Neural crest cell (in vitro differentiated cells): Measurements from ENCODE around the gene MYOG. TPM values are rescaled to one million over a fixed set of nuclear protein-coding genes. Genes with fewer than 3 reads are reported as not detected.

Experiments used
- DNase-seq: peaks from one replicate; pipeline ENCODE4 v3.0.0; 2021; ENCODE audit warnings: low read depth, mixed read lengths, low spot score
- H3K27ac Mint-ChIP-seq: one replicate; pipeline ENCODE4 v1.8.0; 2021; ENCODE audit warnings: mild to moderate bottlenecking, mixed read lengths; ENCODE audit not compliant: unreplicated experiment
- H3K27me3 Mint-ChIP-seq: 2 replicates; pipeline ENCODE4 v1.8.0; 2021; ENCODE audit warnings: low read depth, mild to moderate bottlenecking, mixed read lengths
- H3K36me3 Mint-ChIP-seq: 2 replicates; pipeline ENCODE4 v1.8.0; 2021; ENCODE audit warnings: low read depth, mild to moderate bottlenecking, mixed read lengths
- H3K4me1 Mint-ChIP-seq: 2 replicates; pipeline ENCODE4 v1.8.0; 2021; ENCODE audit warnings: mixed read lengths
- H3K4me3 Mint-ChIP-seq: one replicate; pipeline ENCODE4 v1.8.0; 2021; ENCODE audit warnings: mild to moderate bottlenecking, mixed read lengths
- H3K9me3 Mint-ChIP-seq: 2 replicates; pipeline ENCODE4 v1.8.0; 2021; ENCODE audit warnings: mixed read lengths
- CTCF ChIP-seq: fragments of 200-600 bp; sonication (generic); conservative IDR thresholded peaks from 2 replicates; pipeline ENCODE4 v1.5.0; 2021; ENCODE audit warnings: antibody characterized with exemption, mild to moderate bottlenecking
- total RNA-seq: library from RNA; stranded (reverse); gene quantifications from 2 replicates; pipeline ENCODE4 v1.2.1, GENCODE V29; 2021

Gene MYOG
- total RNA-seq, 1 donor from 2014 or later = not detected

- Mint-ChIP-seq H3K4me1 (peaks cover 5% of the 10 kb centered on the region), H3K4me3 (no peak overlapping the region), H3K36me3 (no peaks in the 10 kb centered on the region), H3K9me3 (no peaks in the 10 kb centered on the region), H3K27ac (no peak overlapping the region), H3K27me3 (no peaks in the 10 kb centered on the region)
- DNase-seq = no peak
- no peak for TF ChIP-seq CTCF
These were observed 33.9 kb downstream of the MYOG start for GRCh38 chr1:203051841-203052324.

- DNase-seq = no peak
- H3K9me3 Mint-ChIP-seq = no peaks in the 10 kb centered on the region
- no peak overlapping the region for H3K4me3 Mint-ChIP-seq
- H3K27ac Mint-ChIP-seq = no peak overlapping the region
- H3K36me3 Mint-ChIP-seq = no peaks in the 10 kb centered on the region
- TF ChIP-seq CTCF = no peak
- peaks cover 5% of the 10 kb centered on the region for H3K4me1 Mint-ChIP-seq
- H3K27me3 Mint-ChIP-seq = no peaks in the 10 kb centered on the region
These were observed 35.0 kb downstream of the MYOG start for GRCh38 chr1:203050826-203051225.

- Mint-ChIP-seq H3K4me1 (peaks cover 8% of the 10 kb centered on the region), H3K27me3 (no peaks in the 10 kb centered on the region), H3K4me3 (no peak overlapping the region), H3K9me3 (no peaks in the 10 kb centered on the region), H3K27ac (no peak overlapping the region), H3K36me3 (no peaks in the 10 kb centered on the region)
- no peak for TF ChIP-seq CTCF
- DNase-seq = no peak
These were observed 36.1 kb downstream of the MYOG start for GRCh38 chr1:203049576-203050180.

- no peaks in the 10 kb centered on the region for H3K27me3 Mint-ChIP-seq
- H3K9me3 Mint-ChIP-seq = no peaks in the 10 kb centered on the region
- H3K27ac Mint-ChIP-seq = no peak overlapping the region
- H3K4me3 Mint-ChIP-seq = no peak overlapping the region
- TF ChIP-seq CTCF = no peak
- peaks cover 4% of the 10 kb centered on the region for H3K4me1 Mint-ChIP-seq
- DNase-seq = no peak
- no peaks in the 10 kb centered on the region for H3K36me3 Mint-ChIP-seq
These were observed 36.7 kb downstream of the MYOG start for GRCh38 chr1:203049077-203049476.

- Mint-ChIP-seq H3K4me3 (no peak overlapping the region), H3K27me3 (no peaks in the 10 kb centered on the region), H3K9me3 (no peaks in the 10 kb centered on the region), H3K4me1 (peaks cover 4% of the 10 kb centered on the region), H3K36me3 (no peaks in the 10 kb centered on the region), H3K27ac (no peak overlapping the region)
- no peak for DNase-seq
- no peak for TF ChIP-seq CTCF
These were observed 37.2 kb downstream of the MYOG start for GRCh38 chr1:203048555-203049051.
